GM18870 (cell line): ENCODE measurements around the gene TMEM258.

Experiments
- ATAC-seq: cut with Tn5 transposase; IDR thresholded peaks from one replicate; pipeline ENCODE4 v1.9.1; 2021; ENCODE audit warnings: moderate library complexity; ENCODE audit not compliant: unreplicated experiment

TMEM258 gene

DNA sequence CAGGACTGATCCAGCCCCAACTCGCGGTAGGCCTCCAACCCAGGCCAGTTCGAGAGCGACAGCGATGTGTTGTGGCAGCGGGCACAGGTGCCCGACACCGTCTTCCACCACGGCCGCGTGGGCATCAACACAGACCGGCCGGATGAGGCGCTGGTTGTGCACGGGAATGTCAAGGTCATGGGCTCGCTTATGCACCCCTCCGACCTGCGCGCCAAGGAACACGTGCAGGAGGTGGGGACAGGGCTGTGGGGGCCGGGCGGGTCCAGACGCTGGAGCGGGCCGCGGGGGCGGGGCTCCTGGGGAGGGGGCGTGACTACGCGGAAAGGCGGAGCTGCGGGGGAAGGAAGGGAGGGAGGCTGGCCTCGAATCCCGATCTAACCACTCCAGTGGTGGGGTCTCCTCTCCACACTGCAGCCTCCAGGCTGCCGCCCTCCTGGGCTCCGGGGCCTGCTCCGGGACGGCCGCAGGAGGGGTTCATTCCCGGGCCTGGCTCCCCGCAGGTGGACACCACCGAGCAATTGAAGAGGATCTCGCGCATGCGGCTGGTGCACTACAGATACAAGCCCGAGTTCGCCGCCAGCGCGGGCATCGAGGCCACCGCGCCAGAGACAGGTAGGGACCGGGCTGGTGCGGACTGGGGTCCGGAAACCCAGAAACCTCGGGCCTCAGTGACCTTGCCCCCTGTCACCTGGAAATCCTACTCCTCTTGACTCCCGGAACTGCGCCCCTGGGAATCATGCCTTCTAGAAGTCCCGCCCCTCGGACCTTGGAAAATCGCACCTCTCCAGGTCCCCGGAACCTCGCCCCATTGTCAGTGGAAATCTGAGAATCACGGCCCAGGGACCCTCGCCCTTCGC is 14.9 kb downstream of the TMEM258 start:
- no peak for ATAC-seq

GRCh38 chr11:61776561-61777075 is 15.8 kb downstream of the TMEM258 start:
- ATAC-seq: no peak

DNA sequence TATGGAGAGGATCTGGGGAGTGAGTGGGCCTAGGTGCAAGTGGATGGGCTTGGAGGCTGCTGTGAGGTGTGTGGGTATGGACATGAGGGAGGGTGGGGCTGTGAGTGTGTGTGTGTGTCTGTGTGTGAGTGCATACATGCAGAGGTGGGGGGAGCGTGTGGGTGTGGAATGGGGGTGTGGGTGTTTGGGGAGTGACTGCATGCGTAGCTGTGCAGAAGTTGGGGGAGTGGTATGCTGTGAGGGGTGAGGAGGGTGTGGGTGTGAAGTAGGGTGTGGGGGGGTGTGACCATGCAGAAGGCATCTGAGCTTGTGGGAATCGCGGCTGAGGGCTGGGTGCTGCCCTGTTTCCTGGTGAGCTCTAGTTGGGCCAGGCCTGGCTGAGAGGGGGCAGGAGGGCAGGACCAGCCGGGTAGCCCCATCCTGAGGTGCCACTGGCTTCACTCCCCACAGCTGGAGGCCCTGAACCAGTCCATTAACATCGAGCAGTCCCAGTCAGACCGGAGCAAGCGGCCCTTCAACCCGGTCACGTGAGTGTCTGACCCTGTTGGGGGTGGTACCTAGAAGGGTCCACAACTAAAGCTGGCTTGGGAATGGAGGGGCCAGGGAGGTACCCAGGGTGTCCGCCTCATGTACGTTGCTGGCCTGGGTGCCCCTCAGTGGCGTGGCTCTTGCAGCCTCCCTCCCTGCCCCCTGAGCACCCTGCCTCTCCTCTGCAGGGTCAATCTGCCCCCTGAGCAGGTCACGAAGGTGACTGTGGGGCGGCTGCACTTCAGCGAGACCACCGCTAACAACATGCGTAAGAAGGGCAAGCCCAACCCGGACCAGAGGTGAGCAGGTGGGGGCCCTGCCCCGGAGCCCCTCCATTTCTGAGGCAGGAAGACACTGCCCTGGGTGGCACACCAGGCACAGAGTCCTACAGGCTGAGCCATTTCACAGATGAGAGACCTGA is 16.5 kb downstream of the TMEM258 start:
- ATAC-seq: no peak

GRCh38 chr11:61775106-61775505 is 17.3 kb downstream of the TMEM258 start:
- no peak for ATAC-seq

DNA sequence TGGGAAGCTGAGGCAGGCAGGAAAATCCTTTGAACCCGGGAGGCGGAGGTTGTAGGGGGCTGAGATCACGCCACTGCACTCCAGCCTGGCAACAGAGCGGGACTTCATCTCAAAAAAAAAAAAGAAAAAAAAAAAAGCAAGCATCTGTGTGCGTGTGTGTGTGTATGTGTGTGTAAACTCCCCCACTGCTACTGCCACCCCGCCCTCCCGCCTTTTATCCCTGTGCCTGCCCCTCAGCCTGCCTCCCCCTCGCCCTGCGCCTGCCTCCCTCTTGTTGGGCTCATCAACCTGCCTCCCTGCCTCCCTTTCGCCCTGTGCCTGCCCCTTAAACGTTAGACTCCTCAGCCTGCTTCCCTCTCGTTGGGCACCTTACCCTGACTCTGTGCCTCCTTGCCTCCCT is 18.0 kb downstream of the TMEM258 start:
- ATAC-seq: no peak

- no peak for ATAC-seq
These were observed 18.6 kb downstream of the TMEM258 start for GRCh38 chr11:61773809-61774208.

GRCh38 chr11:61773356-61773755 is 19.0 kb downstream of the TMEM258 start:
- no peak for ATAC-seq

- ATAC-seq: no peak
These were observed 20.4 kb downstream of the TMEM258 start for GRCh38 chr11:61771985-61772455.

DNA sequence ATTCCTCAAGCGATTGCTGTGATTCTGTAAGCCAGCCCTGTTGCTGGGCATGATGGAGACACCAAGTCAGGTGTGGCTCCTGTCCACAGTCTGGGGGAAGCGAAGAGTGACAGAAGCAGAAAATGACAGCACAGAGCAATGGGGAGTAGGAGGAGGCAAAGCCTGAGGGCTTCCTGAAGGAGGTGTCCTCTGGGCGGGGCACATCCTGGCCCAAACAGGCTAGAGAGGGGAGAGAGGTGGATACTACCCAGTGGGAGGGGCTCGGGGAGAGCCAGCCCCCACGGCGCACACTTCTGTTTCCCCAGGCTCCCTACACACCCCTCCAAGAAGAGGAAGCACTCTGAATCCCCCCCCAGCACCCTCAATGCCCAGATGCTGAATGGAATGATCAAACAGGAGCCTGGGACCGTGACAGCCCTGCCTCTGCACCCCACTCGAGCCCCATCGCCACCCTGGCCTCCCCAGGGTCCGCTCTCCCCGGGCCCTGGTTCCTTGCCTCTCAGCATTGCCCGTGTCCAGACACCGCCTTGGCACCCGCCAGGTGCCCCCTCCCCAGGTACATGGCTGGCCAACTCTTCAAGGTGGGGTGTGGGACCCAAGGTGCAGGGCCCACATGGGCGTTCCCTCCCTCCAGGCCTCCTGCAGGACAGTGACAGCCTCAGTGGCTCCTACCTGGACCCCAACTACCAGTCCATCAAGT is 21.1 kb downstream of the TMEM258 start:
- ATAC-seq: no peak

DNA sequence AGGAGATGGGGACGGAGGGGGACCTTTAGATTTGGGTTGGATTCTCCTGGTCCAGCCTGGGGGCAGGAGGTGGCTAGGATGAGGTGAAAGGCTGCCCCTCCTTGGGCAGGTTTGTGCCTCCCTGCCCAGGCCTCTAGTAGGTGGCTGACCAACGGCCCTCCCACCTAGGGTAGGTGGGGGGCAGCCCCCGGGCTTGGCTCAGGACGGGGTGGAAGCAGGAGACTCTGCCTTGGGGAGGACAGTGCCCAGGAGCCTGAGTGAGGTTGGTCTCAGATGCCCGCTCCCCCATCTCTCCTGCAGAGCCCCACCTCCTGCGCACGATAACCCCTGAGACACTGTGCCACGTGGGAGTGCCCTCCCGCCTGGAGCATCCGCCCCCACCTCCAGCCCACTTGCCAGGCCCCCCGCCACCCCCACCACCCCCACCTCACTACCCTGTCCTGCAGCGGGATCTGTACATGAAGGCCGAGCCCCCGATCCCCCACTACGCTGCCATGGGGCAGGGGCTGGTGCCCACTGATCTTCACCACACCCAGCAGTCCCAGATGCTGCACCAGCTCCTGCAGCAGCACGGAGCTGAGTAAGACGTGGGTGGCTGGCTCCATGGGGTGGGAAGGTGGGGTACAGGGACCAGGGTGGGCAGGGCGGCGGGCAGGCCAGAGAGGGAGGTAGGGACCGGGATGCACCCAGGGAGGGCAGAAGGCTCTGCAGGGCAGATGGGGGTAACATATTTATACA is 22.3 kb downstream of the TMEM258 start:
- no peak for ATAC-seq

- ATAC-seq: no peak
These were observed 23.1 kb downstream of the TMEM258 start for GRCh38 chr11:61769169-61769920.

- ATAC-seq: no peak
These were observed 23.9 kb downstream of the TMEM258 start for GRCh38 chr11:61768376-61769076.

DNA sequence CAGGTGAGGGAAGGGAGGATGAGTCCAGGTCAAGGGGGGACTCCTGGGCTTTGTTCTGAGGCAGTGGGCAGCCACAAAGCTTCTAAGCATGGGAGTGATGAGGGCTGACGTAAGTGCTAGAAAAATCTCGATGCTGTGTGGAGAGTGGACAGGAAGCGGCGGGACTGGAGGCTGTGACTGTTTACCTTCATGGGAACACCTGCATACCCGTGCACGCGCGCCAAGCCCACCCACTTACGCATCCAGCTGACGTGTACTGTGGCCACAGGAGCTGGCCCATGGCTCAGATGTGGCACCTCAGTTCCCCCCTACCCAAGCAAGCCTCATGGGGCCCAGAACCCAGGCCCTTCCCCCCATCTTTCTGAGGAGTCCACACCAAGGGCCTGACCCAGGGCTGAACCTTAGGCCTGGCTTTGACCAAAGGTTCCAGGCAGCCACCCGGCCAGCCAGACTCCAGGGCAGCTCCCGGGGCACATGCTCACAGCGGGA is 26.0 kb downstream of the TMEM258 start:
- ATAC-seq: no peak

DNA sequence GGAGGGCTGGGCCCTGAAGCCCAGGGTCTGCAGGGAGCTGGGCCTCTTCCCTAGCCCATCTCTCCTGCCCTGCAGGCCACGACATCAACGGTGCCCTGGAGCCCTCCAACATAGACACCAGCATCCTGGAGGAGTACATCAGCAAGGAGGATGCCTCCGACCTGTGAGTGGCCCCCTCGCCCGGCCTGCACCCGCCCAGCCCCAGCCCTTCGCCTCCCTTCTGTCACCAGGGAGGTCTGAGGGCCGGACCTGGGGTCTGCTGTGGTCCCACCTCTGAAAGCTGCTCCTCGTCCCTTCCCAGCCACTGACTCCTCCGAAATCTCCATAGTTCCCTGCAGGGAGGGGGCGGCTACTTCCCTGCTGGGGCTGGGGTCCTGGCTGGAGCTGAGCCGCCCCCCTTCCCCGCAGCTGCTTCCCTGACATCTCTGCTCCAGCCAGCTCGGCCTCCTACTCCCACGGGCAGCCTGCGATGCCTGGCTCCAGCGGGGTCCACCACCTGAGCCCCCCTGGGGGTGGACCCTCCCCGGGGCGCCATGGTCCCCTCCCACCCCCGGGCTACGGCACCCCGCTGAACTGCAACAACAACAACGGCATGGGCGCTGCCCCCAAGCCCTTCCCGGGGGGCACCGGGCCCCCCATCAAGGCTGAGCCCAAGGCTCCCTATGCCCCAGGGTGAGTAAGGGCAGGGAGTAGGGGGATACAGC is 26.7 kb downstream of the TMEM258 start:
- ATAC-seq: no peak

- no peak for ATAC-seq
These were observed 27.7 kb downstream of the TMEM258 start for GRCh38 chr11:61764606-61765260.

- ATAC-seq: no peak
These were observed 28.3 kb downstream of the TMEM258 start for GRCh38 chr11:61763930-61764605.

GRCh38 chr11:61762798-61763197 is 29.6 kb downstream of the TMEM258 start:
- no peak for ATAC-seq
